A673 (cell line): ENCODE results near the gene OR7G2. TPM values are rescaled to one million over a fixed set of nuclear protein-coding genes. Genes with fewer than 3 reads are reported as not detected.

Experiments
- BruUV-seq: library from RNA; stranded (reverse); fragments of 400-500 nt; replicated peaks from 2 replicates; lab custom pipeline; 2021; lab: Mats Ljungman, UMichigan
- CTCF ChIA-PET: fragments of 300-600 bp; sonication (Branson Sonifier 250); formaldehyde crosslinking; loops from one replicate; lab custom pipeline; 2022; ENCODE audit warnings: antibody characterized with exemption; lab: Charles Lee
- POLR2A ChIA-PET: fragments of 300-600 bp; sonication (Branson Sonifier 250); formaldehyde crosslinking; loops from one replicate; lab custom pipeline; 2022; ENCODE audit warnings: antibody characterized with exemption; ENCODE audit not compliant: low non-redundant PET; lab: Charles Lee
- DNase-seq: peaks from one replicate; pipeline ENCODE4 v3.0.0-alpha.2; 2015; ENCODE audit warnings: low spot score
- H3K27ac ChIP-seq: fragments of 200-600 bp; sonication (generic); 2 replicates; pipeline ENCODE4 v1.5.1; 2016; ENCODE audit warnings: mixed run types, low read depth, mild to moderate bottlenecking, mixed read lengths, antibody characterized with exemption, low read length; ENCODE audit not compliant: poor library complexity, severe bottlenecking
- H3K27me3 ChIP-seq: fragments of 200-600 bp; sonication (generic); replicated peaks from 2 replicates; pipeline ENCODE4 v1.6.1; 2017; ENCODE audit warnings: mixed run types, low read depth, mild to moderate bottlenecking, mixed read lengths, antibody characterized with exemption, low read length; ENCODE audit not compliant: insufficient read depth, poor library complexity
- H3K36me3 ChIP-seq: fragments of 200-600 bp; sonication (generic); 2 replicates; pipeline ENCODE4 v1.6.1; 2016; ENCODE audit warnings: mixed run types, mild to moderate bottlenecking, mixed read lengths, antibody characterized with exemption, low read length; ENCODE audit not compliant: insufficient read depth, poor library complexity, severe bottlenecking
- H3K4me1 ChIP-seq: fragments of 200-600 bp; sonication (generic); 2 replicates; pipeline ENCODE4 v1.6.1; 2017; ENCODE audit warnings: mixed run types, mild to moderate bottlenecking, mixed read lengths, antibody characterized with exemption, low read length; ENCODE audit not compliant: insufficient read depth, poor library complexity, severe bottlenecking
- H3K4me3 ChIP-seq: fragments of 200-600 bp; sonication (generic); 2 replicates; pipeline ENCODE4 v1.5.1; 2016; ENCODE audit warnings: low read depth, mixed run types, mild to moderate bottlenecking, mixed read lengths, low read length; ENCODE audit not compliant: poor library complexity, severe bottlenecking
- H3K9me3 ChIP-seq: fragments of 200-600 bp; sonication (generic); 2 replicates; pipeline ENCODE4 v1.6.1; 2016; ENCODE audit warnings: mixed run types, low read depth, mild to moderate bottlenecking, mixed read lengths, antibody characterized with exemption, low read length; ENCODE audit not compliant: poor library complexity, severe bottlenecking
- EZH2 ChIP-seq: fragments of 200-600 bp; sonication (generic); IDR thresholded peaks from 2 replicates; pipeline ENCODE4 v1.6.1; 2017; ENCODE audit warnings: borderline replicate concordance, low read depth, mild to moderate bottlenecking, mixed read lengths, antibody characterized with exemption, low read length; ENCODE audit not compliant: poor library complexity, severe bottlenecking
- intact Hi-C: fragments of 100-400 bp; cut with micrococcal nuclease; formaldehyde crosslinking; loops from one replicate; pipeline ENCODE4 v1.10.0; 2022; ENCODE audit not compliant: unreplicated experiment
- total RNA-seq: library from RNA; stranded (reverse); gene quantifications from 2 replicates; pipeline ENCODE4 v1.2.3, GENCODE V29; 2021
- TF ChIP-seq, protein P1 (sequence below): fragments of 300-800, 200-600 bp; sonication (generic); conservative IDR thresholded peaks from 2 replicates; pipeline ENCODE4 v1.5.1; 2017; ENCODE audit warnings: low read depth, mild to moderate bottlenecking, antibody characterized with exemption, low read length, moderate library complexity, mixed read lengths

OR7G2 gene
- total RNA-seq, 1 experiment from 2014 or later: not detected

- Histone ChIP-seq H3K4me1 (peaks cover 4% of the 10 kb centered on the region), H3K27ac (no peak overlapping the region), H3K4me3 (no peak overlapping the region), H3K36me3 (no peaks in the 10 kb centered on the region), H3K9me3 (no peaks in the 10 kb centered on the region), H3K27me3 (no peaks in the 10 kb centered on the region)
- BruUV-seq: no TSS peak
- TF ChIP-seq EZH2: no peak
- TF ChIP-seq, protein P1, sequence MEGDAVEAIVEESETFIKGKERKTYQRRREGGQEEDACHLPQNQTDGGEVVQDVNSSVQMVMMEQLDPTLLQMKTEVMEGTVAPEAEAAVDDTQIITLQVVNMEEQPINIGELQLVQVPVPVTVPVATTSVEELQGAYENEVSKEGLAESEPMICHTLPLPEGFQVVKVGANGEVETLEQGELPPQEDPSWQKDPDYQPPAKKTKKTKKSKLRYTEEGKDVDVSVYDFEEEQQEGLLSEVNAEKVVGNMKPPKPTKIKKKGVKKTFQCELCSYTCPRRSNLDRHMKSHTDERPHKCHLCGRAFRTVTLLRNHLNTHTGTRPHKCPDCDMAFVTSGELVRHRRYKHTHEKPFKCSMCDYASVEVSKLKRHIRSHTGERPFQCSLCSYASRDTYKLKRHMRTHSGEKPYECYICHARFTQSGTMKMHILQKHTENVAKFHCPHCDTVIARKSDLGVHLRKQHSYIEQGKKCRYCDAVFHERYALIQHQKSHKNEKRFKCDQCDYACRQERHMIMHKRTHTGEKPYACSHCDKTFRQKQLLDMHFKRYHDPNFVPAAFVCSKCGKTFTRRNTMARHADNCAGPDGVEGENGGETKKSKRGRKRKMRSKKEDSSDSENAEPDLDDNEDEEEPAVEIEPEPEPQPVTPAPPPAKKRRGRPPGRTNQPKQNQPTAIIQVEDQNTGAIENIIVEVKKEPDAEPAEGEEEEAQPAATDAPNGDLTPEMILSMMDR: no peak
- CTCF ChIA-PET: interaction anchor here (0.5 kb wide), 1 partner anchor 148 kb away, joined by 6 read pairs; no protein-coding TSS in a partner anchor
- intact Hi-C loops: no loop called here
- DNase-seq: no peak
- POLR2A ChIA-PET: no interaction called here
These were observed 23.7 kb upstream of the OR7G2 start for GRCh38 chr19:9130965-9131364.

GRCh38 chr19:9128171-9128570 is 20.9 kb upstream of the OR7G2 start:
- ChIA-PET POLR2A (no interaction called here), CTCF (no interaction called here)
- TF ChIP-seq, protein P1: no peak
- no peak for TF ChIP-seq EZH2
- intact Hi-C loops: no loop called here
- no peaks in the 10 kb centered on the region for H3K36me3 ChIP-seq
- H3K4me1 ChIP-seq: peaks cover 4% of the 10 kb centered on the region
- DNase-seq: peak; percentile 84
- H3K27me3 ChIP-seq: no peaks in the 10 kb centered on the region
- H3K4me3 ChIP-seq: no peak overlapping the region
- H3K9me3 ChIP-seq: no peaks in the 10 kb centered on the region
- no peak overlapping the region for H3K27ac ChIP-seq
- no TSS peak for BruUV-seq

DNA sequence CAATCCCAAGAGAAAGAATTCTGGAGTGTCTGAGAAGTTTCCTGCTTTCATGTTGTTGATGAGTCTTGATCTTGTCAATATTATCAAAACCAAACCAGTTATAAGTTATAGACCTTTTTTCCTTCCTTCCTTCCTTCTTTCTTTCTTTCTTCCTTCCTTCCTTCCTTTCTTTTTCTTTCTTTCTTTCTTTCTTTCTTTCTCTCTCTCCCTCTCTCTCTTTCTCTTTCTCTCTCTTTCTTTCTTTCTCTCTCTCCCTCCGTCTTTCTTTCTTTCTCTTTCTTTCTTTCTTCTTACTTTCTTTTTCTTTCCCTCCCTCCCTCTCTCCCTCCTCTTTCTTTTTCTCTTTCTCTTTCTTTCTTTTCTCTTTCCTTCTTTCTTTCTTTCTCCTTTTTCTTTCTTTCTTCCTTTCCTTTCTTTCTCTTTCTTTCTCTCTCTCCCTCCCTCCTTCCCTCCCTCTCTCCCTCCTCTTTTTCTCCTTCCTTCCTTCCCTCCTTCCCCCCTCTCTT is 19.7 kb upstream of the OR7G2 start, which contains the start of gene OR7G3:
Gene OR7G3 (minus strand): TSS at position 51 of the 506 bp plus-strand sequence. CDS start 0 bp downstream, at position 51.
- CTCF ChIA-PET: no interaction called here
- BruUV-seq: no TSS peak
- no peak within 1 kb of the TSS for H3K27ac ChIP-seq
- POLR2A ChIA-PET: no interaction called here
- no peak for DNase-seq
- no peaks in the 10 kb centered on the region for H3K27me3 ChIP-seq
- H3K4me3 ChIP-seq: no peak within 1 kb of the TSS
- no peaks in the 10 kb centered on the region for H3K9me3 ChIP-seq
- TF ChIP-seq, protein P1: no peak
- no peak for TF ChIP-seq EZH2
- peaks cover 4% of the 10 kb centered on the region for H3K4me1 ChIP-seq
- intact Hi-C loops: no loop called here
- H3K36me3 ChIP-seq: no peaks in the 10 kb centered on the region
